Measurements from ENCODE around the gene CATSPERD.
A peak's percentile ranks its signal among the peaks of the same experiment; 100 is the strongest.

- TF ChIP-seq CTCF (conservative IDR thresholded peaks at IDR 0.05; ENCODE audit: low read depth, low read length) = 0 out of 2 replicates have a peak, but pooled peaks have one; percentile 15
- no peak for TF ChIP-seq MAFK (IDR thresholded peaks at IDR 0.05; ENCODE audit: low read depth, low read length)
- TF ChIP-seq RAD21 (IDR thresholded peaks at IDR 0.05; ENCODE audit: low read length) = no peak
- no peak for TF ChIP-seq POLR2A (IDR thresholded peaks at IDR 0.05; ENCODE audit: low read depth, low read length)
- TF ChIP-seq USF2 (IDR thresholded peaks at IDR 0.05; ENCODE audit: low read depth, low read length) = no peak
- TF ChIP-seq ELK1 (IDR thresholded peaks at IDR 0.05; ENCODE audit: borderline replicate concordance, low read depth, low read length) = no peak
- TF ChIP-seq FOS (IDR thresholded peaks at IDR 0.05; ENCODE audit: low read depth, low read length) = no peak
- TF ChIP-seq CHD1 (IDR thresholded peaks at IDR 0.05; ENCODE audit: low read depth, low read length) = no peak
- TF ChIP-seq RCOR1 (IDR thresholded peaks at IDR 0.05; ENCODE audit: insufficient replicate concordance, low read length) = no peak
Observed at GRCh38 chr19:5826531-5827341, 106.3 kb downstream of the CATSPERD start.
